ENCODE results near the gene ATRNL1.

The ATRNL1 gene

GRCh38 chr10:115409347-115409746 is 316.2 kb downstream of the ATRNL1 start:
- Histone ChIP-seq H3K27me3 (replicated peaks; ENCODE audit: control insufficient read depth, insufficient read depth, low read length) (no peaks in the 10 kb centered on the region), H3K36me3 (ENCODE audit: control insufficient read depth, insufficient read depth, low read length) (no peaks in the 10 kb centered on the region), H3K4me3 (replicated peaks; ENCODE audit: low read depth, low read length) (no peak overlapping the region)
- TF ChIP-seq CTCF (IDR thresholded peaks at IDR 0.05; ENCODE audit: insufficient read depth, low read length, poor library complexity, severe bottlenecking) = no peak
- no peak for DNase-seq (ENCODE audit: extremely low read depth, insufficient read length)

GRCh38 chr10:115417585-115418265 is 324.6 kb downstream of the ATRNL1 start:
- peak; percentile 84 for TF ChIP-seq CTCF (IDR thresholded peaks at IDR 0.05; ENCODE audit: insufficient read depth, low read length, poor library complexity, severe bottlenecking)
- DNase-seq (ENCODE audit: extremely low read depth, insufficient read length) = peak; percentile 2
- no peaks in the 10 kb centered on the region for H3K27me3 ChIP-seq (replicated peaks; ENCODE audit: control insufficient read depth, insufficient read depth, low read length)
- H3K36me3 ChIP-seq (ENCODE audit: control insufficient read depth, insufficient read depth, low read length) = no peaks in the 10 kb centered on the region
- H3K4me3 ChIP-seq (replicated peaks; ENCODE audit: low read depth, low read length) = no peak overlapping the region

- Histone ChIP-seq H3K36me3 (ENCODE audit: control insufficient read depth, insufficient read depth, low read length) (no peaks in the 10 kb centered on the region), H3K27me3 (replicated peaks; ENCODE audit: control insufficient read depth, insufficient read depth, low read length) (no peaks in the 10 kb centered on the region), H3K4me3 (replicated peaks; ENCODE audit: low read depth, low read length) (no peak overlapping the region)
- TF ChIP-seq CTCF (IDR thresholded peaks at IDR 0.05; ENCODE audit: insufficient read depth, low read length, poor library complexity, severe bottlenecking) = no peak
- DNase-seq (ENCODE audit: extremely low read depth, insufficient read length) = no peak
These were observed 329.5 kb downstream of the ATRNL1 start for GRCh38 chr10:115422624-115423023.

- no peak for DNase-seq (ENCODE audit: extremely low read depth, insufficient read length)
- Histone ChIP-seq H3K36me3 (ENCODE audit: control insufficient read depth, insufficient read depth, low read length) (no peaks in the 10 kb centered on the region), H3K4me3 (replicated peaks; ENCODE audit: low read depth, low read length) (no peak overlapping the region), H3K27me3 (replicated peaks; ENCODE audit: control insufficient read depth, insufficient read depth, low read length) (no peaks in the 10 kb centered on the region)
- no peak for TF ChIP-seq CTCF (IDR thresholded peaks at IDR 0.05; ENCODE audit: insufficient read depth, low read length, poor library complexity, severe bottlenecking)
These were observed 334.4 kb downstream of the ATRNL1 start for GRCh38 chr10:115427611-115428010.

- no peak for DNase-seq (ENCODE audit: extremely low read depth, insufficient read length)
- TF ChIP-seq CTCF (IDR thresholded peaks at IDR 0.05; ENCODE audit: insufficient read depth, low read length, poor library complexity, severe bottlenecking) = peak; percentile 21
- H3K36me3 ChIP-seq (ENCODE audit: control insufficient read depth, insufficient read depth, low read length) = no peaks in the 10 kb centered on the region
- H3K4me3 ChIP-seq (replicated peaks; ENCODE audit: low read depth, low read length) = no peak overlapping the region
- H3K27me3 ChIP-seq (replicated peaks; ENCODE audit: control insufficient read depth, insufficient read depth, low read length) = no peaks in the 10 kb centered on the region
These were observed 339.1 kb downstream of the ATRNL1 start for GRCh38 chr10:115432188-115432819.
